ENCODE results near the gene SUGP2. TPM values are rescaled to one million over a fixed set of nuclear protein-coding genes. Genes with fewer than 3 reads are reported as not detected.

The SUGP2 gene
- polyA plus RNA-seq, 1 experiment, result 44.2 TPM

GRCh38 chr19:19063183-19064097 is 30.1 kb upstream of the SUGP2 start, which contains the start of gene SLC25A42:
Gene SLC25A42, plus strand, starts transcription at chr19:19063994. Its CDS starts 32,131 bp downstream, at chr19:19096125.
- Histone ChIP-seq H3K4me3 (ENCODE audit: low read depth, low read length) (peak within 1 kb of the TSS; percentile 84), H3K27ac (ENCODE audit: low read depth, low read length) (peak within 1 kb of the TSS; percentile 47), H3K9me3 (ENCODE audit: control insufficient read depth, insufficient read depth, low read length) (no peaks in the 10 kb centered on the region; the same call in 1 of the 2 replicates), H3K27me3 (ENCODE audit: control insufficient read depth, insufficient read depth, low read length) (no peaks in the 10 kb centered on the region)
- TF ChIP-seq CTCF (IDR thresholded peaks at IDR 0.05; ENCODE audit: low read depth, low read length), result no peak
- ChIA-PET POLR2A (interaction anchor here (1.0 to 1.1 kb wide), 3 partner anchors 9 to 49 kb away, joined by 3 to 4 read pairs (median 3); no protein-coding TSS in a partner anchor), CTCF (interaction anchor here (0.7 to 1.1 kb wide), 3 partner anchors 13 to 76 kb away, joined by 3 to 4 read pairs (median 3); no protein-coding TSS in a partner anchor)
- peak; percentile 99 for DNase-seq (ENCODE audit: low read depth, low spot score)

GRCh38 chr19:19062454-19063182 is 29.3 kb upstream of the SUGP2 start:
- peak overlapping the region; percentile 47 for H3K27ac ChIP-seq (ENCODE audit: low read depth, low read length)
- no peaks in the 10 kb centered on the region; the same call in 1 of the 2 replicates for H3K9me3 ChIP-seq (ENCODE audit: control insufficient read depth, insufficient read depth, low read length)
- no peak for TF ChIP-seq CTCF (IDR thresholded peaks at IDR 0.05; ENCODE audit: low read depth, low read length)
- peak overlapping the region; percentile 64 for H3K4me3 ChIP-seq (ENCODE audit: low read depth, low read length)
- no peaks in the 10 kb centered on the region for H3K27me3 ChIP-seq (ENCODE audit: control insufficient read depth, insufficient read depth, low read length)
- ChIA-PET POLR2A (interaction anchor here (1.0 to 1.1 kb wide), 4 partner anchors 8 to 50 kb away, joined by 3 to 4 read pairs (median 3); no protein-coding TSS in a partner anchor), CTCF (interaction anchor here (0.7 to 1.1 kb wide), 3 partner anchors 14 to 76 kb away, joined by 3 to 4 read pairs (median 3); no protein-coding TSS in a partner anchor)
- peak; percentile 11 for DNase-seq (ENCODE audit: low read depth, low spot score)

GRCh38 chr19:19061506-19061905 is 28.2 kb upstream of the SUGP2 start:
- Histone ChIP-seq H3K4me3 (ENCODE audit: low read depth, low read length) (no peak overlapping the region), H3K9me3 (ENCODE audit: control insufficient read depth, insufficient read depth, low read length) (no peaks in the 10 kb centered on the region; the same call in 1 of the 2 replicates), H3K27ac (ENCODE audit: low read depth, low read length) (peak overlapping the region; percentile 3), H3K27me3 (ENCODE audit: control insufficient read depth, insufficient read depth, low read length) (no peaks in the 10 kb centered on the region)
- ChIA-PET CTCF (no interaction called here), POLR2A (interaction anchor here (0.6 kb wide), 1 partner anchor 31 kb away, joined by 3 read pairs; no protein-coding TSS in a partner anchor)
- DNase-seq (ENCODE audit: low read depth, low spot score), result no peak
- TF ChIP-seq CTCF (IDR thresholded peaks at IDR 0.05; ENCODE audit: low read depth, low read length), result no peak

- Histone ChIP-seq H3K27ac (ENCODE audit: low read depth, low read length) (no peak overlapping the region), H3K9me3 (ENCODE audit: control insufficient read depth, insufficient read depth, low read length) (no peaks in the 10 kb centered on the region; the same call in 1 of the 2 replicates), H3K27me3 (ENCODE audit: control insufficient read depth, insufficient read depth, low read length) (no peaks in the 10 kb centered on the region), H3K4me3 (ENCODE audit: low read depth, low read length) (no peak overlapping the region)
- no peak for TF ChIP-seq CTCF (IDR thresholded peaks at IDR 0.05; ENCODE audit: low read depth, low read length)
- ChIA-PET POLR2A (no interaction called here), CTCF (no interaction called here)
- no peak for DNase-seq (ENCODE audit: low read depth, low spot score)
These were observed 26.7 kb upstream of the SUGP2 start for GRCh38 chr19:19059837-19060611.
